Fibroblast of skin of scalp (primary cell): ENCODE measurements around the gene DMPK. TPM values are rescaled to one million over a fixed set of nuclear protein-coding genes. Genes with fewer than 3 reads are reported as not detected.
A peak's percentile ranks its signal among the peaks of the same experiment; 100 is the strongest.

Experiments
- DNase-seq: peaks from one replicate; pipeline ENCODE4 v3.0.0-alpha.2; 2013
- polyA plus RNA-seq, 2 experiments: library from polyadenylated mRNA; unstranded; fragments of 120-200 nt; gene quantifications; one replicate each; pipeline ENCODE4 v1.2.1, GENCODE V29; 2013; ENCODE audit not compliant: insufficient read length in 2 of 2

Gene DMPK, protein sequence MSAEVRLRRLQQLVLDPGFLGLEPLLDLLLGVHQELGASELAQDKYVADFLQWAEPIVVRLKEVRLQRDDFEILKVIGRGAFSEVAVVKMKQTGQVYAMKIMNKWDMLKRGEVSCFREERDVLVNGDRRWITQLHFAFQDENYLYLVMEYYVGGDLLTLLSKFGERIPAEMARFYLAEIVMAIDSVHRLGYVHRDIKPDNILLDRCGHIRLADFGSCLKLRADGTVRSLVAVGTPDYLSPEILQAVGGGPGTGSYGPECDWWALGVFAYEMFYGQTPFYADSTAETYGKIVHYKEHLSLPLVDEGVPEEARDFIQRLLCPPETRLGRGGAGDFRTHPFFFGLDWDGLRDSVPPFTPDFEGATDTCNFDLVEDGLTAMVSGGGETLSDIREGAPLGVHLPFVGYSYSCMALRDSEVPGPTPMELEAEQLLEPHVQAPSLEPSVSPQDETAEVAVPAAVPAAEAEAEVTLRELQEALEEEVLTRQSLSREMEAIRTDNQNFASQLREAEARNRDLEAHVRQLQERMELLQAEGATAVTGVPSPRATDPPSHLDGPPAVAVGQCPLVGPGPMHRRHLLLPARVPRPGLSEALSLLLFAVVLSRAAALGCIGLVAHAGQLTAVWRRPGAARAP
- polyA plus RNA-seq (2013, experiment 1 of 2; ENCODE audit: insufficient read length), result 59.8 TPM
- polyA plus RNA-seq (2013, experiment 2 of 2; ENCODE audit: insufficient read length), result 63.8 TPM

DNA sequence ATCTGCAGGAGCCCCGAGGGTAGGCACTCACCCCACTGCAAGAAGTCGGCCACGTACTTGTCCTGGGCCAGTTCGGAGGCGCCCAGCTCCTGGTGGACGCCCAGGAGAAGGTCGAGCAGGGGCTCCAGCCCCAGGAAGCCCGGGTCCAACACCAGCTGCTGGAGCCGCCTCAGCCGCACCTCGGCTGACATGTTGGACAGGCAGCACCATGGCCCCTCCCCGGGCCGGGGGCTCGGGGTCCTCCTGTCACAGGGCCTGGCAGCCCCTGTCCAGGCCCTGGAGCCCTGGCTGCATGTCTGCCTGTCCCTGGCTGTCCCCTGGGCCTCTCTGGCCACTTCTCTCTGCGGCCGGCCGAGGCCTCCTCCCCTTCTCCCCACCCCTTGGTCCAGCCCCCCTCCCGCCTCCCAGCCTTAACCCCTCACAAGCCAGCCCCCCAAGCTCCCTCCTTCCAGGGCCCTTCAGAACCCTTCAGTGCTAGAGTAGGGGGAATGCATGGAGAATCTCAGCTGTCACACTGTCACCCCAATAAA is at the start of gene DMPK:
Gene DMPK, minus strand, starts transcription at position 329 of the 530 bp plus-strand sequence. Its CDS starts 138 bp downstream, at position 191.
- DNase-seq, result no peak

DNA sequence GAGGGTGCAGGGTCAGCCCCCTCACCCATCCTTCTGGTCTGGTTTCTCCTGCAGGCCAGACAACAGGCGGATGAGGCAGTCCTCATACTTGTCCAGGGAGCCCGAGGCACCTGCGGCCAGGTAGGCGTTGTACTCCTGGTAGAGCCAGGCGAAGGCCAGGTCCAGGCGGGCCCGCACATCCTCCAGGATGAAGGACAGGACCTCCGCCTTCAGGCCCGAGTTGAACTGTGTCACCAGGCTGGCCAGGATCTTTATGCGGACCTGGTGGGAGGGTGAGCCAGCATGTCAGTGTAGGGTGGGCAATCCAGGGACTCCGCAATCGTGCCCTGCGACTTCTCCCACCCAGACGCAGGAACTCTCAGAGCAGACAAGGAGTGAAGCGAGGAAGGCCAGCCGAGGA is 46.7 kb upstream of the DMPK start:
- no peak for DNase-seq

DNA sequence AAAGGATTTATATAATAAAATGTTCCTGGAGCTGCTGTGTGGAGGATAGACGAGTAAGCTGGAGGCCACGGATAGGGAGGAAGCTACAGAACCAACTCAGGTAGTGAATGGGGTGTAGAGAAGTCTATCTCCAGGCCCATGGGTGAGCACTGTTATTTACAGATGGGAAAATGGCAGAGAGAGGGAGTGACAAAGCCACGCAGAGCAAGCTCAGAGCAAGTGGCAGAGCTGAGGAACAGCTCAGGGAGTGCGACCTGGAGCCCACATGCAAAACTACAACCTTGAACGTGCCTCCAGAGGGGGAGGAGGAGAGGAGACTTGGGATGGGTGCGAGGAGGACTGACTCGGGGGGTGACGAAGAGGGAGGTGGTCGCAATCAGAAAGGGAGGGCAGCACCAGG is 46.2 kb upstream of the DMPK start:
- DNase-seq, result no peak

DNA sequence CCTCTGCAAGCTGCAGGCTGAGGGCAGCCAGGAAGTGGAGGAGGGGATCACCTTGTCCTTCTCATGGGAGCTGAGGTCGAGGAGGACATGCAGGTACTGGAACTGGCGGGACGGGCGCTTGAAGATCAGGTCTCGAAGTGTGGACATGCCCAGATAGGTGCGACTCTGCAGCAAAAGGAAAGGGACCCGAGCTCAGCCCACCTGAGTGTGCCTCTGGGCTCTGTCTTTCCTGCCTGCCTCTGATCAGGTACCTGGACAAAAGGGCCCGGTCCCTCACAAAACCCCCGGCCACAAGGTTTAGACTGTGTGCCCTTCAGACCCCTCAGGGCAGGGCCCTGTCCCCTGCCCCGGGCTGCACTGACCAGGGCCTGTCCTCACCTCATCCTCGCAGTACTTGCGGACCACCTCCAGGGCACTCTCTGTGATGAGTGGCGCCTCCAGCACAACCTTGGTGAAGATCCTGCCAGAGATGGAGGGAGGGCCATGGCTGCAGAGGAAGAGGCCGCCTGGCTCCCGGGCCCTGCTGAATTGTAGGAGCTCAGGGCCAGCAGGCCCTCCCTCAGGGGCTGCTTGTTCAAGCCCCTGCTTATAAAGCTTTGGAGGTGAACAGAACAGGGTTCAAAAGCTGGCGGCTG is 45.3 kb upstream of the DMPK start:
- DNase-seq, result no peak

DNA sequence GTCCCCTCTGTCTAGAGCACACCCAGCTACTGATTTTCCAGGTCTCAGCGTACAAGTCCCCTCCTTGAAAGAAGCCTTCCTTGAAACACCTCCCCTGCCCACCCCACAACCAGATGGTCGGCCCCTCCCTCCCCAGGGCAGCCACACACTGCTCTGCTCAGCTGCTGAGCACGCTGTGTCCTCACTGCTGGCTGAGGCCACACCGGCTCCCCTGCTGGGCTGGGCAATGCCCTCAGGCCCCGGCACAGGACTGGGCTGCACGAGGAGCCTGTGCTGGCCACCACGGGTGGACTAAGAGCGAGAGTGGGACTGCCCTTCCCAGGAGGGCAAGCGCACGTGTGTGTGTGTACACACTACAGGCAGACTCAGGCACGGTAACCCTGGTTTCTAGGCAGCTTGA is 44.6 kb upstream of the DMPK start:
- no peak for DNase-seq

DNA sequence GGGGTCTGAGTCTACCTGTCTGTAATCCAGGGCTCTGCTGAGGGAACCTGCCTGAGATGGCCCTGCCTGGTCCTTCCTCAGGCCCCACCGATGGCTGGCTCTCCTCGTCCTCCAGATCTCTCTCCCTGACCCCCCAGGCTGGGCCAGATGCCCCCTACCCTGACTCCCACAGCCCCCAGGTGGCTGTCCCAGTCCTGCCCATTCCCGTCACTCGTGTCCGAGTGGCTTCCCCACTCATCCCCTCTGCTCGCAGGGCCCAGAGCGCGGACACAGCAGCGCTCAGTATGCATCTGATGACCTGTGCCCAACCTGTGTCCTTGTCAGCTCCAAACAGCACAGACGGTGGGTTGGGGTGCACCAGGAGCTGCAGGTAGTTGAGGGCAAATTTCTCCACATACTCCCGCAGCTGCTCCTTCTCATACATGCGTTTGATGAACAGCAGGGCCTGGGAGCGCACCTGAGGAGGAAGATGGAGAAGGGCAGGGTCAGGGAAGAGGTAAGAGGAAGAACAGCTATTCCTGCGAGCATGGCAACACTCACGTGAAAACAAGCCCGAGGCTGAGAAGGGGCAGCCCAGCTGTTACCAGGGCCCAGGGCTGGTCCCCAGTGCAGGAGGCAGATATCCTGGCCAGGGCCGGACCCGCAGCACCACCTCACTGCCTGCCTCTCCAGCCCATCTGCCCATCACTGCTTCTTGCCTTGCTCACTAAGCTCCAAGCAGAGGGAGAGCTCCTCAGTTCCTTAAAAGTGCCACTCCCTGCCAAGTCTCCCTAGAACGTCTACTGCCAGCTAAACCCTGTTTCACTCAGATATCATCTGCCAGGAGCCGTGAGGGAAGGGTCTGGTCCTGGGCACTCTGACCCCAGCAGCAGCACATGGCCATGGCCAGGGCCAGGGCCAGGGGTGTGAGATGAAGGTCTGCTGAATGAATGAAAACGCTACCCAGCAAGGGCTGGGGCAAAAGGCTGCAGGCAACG is 43.9 kb upstream of the DMPK start:
- no peak for DNase-seq

DNA sequence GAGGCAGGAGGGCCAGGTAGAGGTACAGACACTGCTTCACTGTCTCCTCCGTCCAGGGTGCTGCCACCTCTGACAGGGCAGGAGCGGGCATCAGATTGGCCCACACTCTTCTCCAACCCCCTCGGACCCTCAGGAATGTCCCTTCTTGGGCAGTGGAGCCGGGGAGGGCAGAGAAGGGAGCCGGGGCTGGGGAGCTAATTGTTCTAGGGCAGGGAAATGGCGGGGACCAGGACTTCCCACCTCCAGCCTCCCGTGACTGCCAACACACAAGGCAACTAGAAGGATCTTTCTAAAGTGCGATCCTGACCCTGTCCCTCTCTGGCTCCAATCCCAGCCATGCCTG is 42.9 kb upstream of the DMPK start:
- DNase-seq, result no peak

DNA sequence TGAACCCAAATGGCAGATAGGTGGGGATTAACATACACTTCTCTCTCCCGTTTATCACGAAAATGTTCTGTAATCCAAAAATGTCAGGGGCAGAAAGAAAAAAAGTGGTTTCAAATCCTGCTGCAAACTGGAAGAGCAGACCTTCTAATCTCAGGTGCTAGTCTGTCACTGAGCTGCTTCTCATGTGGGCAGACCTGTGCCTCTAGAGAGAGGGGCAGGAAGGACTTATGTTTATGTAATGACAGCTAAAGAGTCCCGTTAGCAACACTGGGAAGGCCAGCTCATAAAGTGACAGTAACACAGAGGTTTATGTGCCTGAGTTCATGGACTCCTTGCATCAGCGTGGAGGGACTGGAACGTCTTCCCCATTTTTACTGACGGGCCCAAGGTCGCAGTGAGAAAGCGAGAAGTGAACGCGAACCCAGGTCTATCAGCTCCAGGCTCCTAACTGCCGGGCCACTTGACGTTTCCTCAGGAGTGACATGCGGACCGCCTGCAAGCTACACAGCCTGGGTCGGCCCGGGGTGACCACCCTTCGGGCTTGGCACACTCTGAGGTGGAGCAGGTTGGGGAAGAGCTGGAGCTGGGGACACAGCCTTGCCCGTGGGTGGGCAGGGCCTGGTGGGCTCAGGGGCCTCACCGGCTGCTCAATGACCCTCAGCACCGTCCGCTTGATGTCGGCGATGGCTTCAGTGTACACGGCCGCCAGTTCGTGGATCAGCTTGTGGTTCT is 42.4 kb upstream of the DMPK start:
- no peak for DNase-seq

DNA sequence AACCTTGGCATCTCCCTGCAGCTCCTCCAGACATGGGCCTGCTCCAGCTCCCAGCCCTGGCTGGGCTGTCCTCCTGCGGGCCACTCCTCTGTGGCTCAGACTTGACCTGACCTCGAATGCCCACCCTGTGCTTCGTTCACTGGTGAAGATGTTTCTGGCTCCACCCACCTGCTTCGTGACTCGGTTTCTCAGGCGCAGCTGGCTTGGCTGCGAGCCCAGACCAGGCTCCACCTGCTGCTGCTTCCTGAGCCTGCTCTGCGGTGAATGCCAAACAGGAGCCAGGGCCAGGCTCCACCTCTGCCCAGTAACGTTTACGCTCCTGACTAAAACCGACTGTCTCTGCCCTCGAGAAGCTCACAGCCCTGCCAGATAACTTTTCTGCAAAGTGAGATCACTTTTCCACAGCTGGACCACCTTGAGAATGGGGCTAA is 41.8 kb upstream of the DMPK start:
- DNase-seq, result no peak

DNA sequence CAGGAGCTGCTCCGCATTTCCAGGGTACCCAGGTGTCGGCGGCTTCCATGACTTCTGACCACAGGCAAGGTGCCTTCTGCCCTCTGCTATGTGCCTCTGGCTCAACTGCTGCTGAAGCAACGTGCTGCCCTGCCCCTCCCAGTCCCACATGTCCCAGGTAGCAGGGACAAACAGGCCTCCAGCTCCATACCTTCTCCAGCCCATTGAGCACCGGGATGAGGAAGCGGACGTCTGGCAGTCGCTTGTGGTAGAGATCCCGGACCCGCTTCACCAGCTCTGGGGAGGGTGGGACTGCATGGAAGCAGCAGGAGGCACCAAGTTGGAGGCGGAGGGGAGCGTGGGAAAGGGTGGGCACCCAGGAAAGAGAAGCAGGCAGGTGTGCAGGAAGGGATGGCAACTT is 40.9 kb upstream of the DMPK start:
- DNase-seq, result no peak

DNA sequence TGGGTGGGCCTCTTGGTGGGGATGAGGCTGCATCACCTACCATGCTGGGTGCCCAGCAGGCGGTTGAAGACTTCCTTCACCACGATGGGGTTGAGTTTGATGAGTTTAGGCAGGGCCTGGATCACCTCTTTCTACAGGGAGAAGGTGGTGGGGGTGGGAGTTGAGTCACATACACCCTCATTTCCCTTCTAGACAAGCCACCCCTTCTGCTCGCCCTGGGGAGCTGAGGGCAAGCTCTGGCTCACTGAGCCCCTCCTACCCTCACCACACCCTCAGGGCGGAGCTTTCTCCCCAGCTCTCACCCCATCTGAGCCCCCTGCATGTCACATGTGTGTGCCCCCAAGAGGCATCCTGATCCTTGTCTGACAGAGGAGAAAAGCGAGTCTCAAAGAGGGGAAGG is 40.4 kb upstream of the DMPK start:
- no peak for DNase-seq

DNA sequence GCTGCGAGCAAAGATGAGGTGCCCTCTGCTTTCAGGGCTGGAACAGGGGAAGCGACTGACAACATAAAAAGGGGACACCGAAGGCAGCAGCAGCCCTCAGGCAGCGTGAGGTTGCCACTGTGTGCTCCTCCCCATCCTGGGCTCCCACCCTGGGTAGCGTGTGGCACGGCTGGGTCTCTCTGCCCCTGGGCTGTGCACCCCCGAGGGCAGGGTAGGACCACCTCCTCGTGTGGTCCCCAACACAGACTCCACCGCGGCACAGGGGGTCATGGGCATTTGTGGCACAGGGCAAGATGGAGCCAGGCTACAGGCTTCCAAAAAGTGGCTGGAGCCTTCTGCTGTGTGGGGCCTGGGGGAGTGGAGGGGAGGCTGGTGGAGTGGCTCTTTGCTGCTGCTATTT is 39.3 kb upstream of the DMPK start:
- DNase-seq, result no peak

DNA sequence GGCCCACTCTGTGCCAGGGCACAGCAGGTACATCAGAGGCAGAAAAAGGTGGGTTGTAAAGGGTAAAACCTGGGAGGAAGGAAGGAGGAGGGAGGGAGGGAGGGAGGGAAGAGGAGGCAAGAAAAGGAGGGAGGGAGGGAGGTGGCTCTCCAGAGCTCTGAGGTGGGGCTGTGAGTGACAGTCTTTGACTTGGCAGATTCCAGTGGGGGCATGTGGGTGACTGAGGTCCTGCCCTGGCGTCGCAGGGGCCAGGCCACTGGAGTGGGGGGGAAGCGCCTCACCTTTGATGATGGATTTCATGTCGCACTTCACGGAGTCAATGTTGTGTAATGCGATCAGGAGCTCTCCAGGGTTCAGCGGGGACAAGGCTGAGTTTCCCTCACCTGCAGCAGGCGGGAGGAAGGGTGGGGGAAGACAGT is 38.8 kb upstream of the DMPK start:
- DNase-seq, result no peak

DNA sequence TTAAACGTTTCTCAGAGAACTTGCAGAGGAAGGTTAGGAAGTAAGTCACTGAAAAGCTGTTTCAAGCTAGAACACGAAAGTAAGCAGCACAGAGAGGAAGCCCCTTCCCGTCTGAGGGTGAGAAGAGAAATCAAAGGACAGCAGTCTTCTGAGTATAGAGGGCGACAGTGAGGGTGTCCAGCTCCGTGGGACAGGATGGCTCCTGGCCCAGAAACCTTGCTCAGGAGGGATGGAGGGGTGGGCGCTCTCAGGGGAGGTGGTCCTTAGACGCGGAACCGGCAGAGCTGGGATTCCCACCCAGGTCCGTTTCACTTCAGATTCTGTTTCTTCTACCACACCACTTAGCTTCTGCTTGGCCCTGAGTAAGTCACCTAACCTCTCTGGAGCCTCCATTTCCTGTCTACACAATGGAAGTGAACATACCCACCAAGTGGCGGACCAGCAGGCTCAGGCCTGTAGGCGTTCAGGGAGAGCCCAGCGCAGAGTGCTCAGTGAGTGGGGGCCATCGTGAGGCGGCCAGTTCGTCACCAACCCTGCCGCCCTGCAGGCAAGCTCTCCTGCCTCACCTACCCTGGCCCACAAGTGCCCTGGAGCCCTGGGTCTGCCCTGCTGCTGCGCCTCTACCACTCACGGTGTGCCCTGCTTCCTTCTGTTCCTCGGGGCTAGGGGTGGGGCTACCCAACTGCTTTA is 38.3 kb upstream of the DMPK start:
- no peak for DNase-seq

DNA sequence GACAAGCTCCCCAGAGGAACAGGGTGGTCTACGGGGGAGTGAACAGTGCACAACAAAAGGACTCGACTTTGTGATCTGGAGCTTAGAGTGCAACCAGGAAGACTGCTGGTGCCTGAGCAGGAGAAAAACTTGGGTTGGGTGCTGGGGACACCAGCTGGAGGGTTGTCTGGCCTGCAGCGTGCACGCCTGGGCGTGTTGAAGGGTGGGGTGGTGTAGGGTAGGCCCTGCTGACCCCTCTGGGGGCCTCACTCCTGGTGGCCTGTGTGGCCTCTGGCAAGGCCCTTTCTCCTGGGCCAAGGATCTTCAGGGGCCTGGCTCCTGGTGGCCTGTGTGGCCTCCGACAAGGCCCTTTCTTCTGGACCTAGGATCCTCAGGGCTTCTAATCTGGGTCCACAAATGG is 37.5 kb upstream of the DMPK start:
- no peak for DNase-seq

DNA sequence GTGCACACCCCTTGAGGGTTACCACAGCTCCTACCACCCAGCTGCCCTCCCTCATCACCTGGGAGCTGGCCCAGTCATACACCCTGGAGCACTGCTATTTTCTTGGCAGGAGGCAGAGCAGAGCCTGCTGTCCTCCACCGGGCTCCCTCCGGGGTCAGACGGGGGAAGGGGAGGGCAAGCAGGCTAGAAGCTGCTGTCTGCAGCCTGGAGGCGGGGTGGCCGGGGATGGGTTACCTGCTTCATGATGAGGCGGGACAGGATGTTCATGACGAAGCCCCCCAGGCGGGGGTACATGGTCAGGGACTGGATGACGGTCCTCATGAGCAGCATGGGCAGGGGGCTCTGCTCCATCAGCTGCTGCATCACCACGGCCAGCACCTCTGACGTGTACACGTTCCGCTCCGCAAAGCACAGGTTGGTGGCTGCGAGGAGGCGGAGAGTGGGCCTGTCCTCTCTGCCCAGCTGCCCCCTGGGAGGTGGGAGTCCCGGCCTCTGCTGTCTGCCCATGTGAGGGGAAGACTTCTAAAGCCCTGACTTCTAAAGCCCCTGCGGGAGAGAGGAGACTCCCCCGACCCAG is 35.5 kb upstream of the DMPK start:
- DNase-seq, result no peak

DNA sequence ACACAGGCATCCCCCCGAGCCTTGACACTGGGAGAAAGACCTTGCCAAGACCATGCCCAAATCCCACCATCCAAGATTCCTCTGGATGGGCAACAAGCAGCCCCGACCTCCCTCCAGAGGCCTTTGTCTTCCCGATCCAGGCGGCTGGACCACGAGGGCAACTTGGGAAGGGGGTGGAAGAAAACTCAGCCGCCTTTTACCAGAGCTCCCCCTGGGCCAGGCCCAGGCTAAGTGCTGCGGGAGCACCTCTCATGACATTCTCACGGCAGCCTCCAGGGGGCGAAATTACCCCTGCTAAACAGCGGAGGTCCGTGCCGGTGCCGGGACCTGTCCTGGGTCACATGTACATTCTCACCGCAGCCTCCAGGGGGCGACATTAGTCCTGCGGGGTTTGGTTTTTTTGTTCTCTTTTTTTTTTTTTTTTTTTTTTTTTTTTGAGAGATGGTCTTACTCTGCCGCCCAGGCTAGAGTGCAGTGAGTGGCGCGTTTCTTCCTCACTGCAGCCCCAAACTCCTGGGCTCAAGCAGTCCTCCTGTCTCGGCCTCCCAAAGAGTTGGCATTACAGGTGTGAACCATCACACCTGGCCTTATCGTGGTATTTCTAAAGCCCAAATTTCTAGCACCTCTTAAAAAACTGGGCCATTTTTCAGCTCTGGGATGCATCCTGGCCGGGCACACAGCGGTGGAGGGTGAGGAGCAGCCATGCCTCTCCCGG is 34.9 kb upstream of the DMPK start:
- DNase-seq, result peak; percentile 94

DNA sequence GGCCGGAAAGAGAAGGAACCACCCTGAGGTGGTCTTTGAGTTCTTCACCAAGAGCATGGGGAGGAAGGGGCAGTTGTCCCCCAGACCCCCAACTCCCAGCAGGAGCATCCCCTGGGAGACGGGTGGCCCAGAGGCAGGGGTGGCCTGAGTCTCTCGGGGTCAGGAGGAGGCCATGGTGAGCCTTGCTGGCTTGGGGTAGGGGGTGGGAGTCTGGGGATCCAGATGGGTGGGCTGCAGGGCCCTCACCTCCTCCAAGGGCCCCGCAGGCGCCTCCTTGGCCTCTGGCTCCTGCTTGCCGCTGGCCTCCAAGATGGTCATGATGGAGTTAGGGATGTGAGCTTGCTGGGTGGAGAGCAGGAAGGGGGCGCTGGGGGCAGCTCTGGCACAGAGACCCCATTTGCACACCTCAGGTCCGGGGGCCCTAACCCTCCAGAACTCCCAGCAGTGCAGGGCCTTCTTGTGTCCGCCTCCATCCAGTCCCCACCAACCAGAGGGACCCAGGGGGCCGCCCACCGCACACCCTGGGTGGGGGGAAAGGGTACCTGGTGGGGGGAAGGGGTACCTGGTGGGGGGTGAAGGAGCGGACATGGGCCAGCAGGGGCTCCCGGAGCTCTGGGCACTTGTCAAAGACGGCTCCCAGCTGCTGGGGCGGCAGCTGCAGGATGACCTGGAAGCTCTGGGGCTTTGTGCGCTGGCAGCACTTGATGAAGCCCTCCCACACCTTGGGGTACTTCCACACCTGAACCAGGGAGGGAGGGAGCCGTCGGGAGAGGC is 34.1 kb upstream of the DMPK start:
- DNase-seq, result no peak
